Pancreas (tissue), 10 donors: ENCODE results near the gene IFITM5. TPM values are rescaled to one million over a fixed set of nuclear protein-coding genes. Genes with fewer than 3 reads are reported as not detected.

ENCODE experiments used
- ATAC-seq, 4 donors: fragments of 200-7000 bp; cut with Tn5 transposase; one replicate each; pipeline versions ENCODE4 v1.8.0 to v1.9.1; 2020; ENCODE audit warnings: mild to moderate bottlenecking in 4 of 4, moderate library complexity in 4 of 4
- DNase-seq, 6 donors: peaks; one replicate each; pipeline ENCODE4 v3.0.0-alpha.2; 2020
- FAIRE-seq: peaks from 2 replicates; lab custom pipeline; 2012; peaks lifted over from hg19 to GRCh38; lab: Jason Lieb, UNC
- H3K27ac ChIP-seq, 4 donors: fragments of 200-600 bp; sonication (generic); 1 replicate in 3 of 4; 2 replicates in 1 of 4; pipeline versions ENCODE4 v1.5.0 to v1.8.0; 2020
- H3K27me3 ChIP-seq, 4 donors: fragments of 200-600 bp; one replicate each; pipeline ENCODE4 v1.8.0; 2021
- H3K36me3 ChIP-seq, 3 donors: fragments of 200-600 bp; sonication (generic) in 1 of 3; one replicate each; pipeline versions ENCODE4 v1.5.0 to v1.8.0; 2020 to 2021
- H3K4me1 ChIP-seq, 3 donors: fragments of 200-600 bp; one replicate each; pipeline ENCODE4 v1.8.0; 2021
- H3K4me3 ChIP-seq, 4 donors: fragments of 200-600 bp; sonication (generic) in 2 of 4; one replicate each; pipeline versions ENCODE4 v1.5.0 to v1.8.0; 2020 to 2021
- H3K9me3 ChIP-seq, 4 donors: fragments of 200-600 bp; one replicate each; pipeline ENCODE4 v1.8.0; 2021
- CTCF ChIP-seq, 4 donors: fragments of 200-600 bp; sonication (generic) in 3 of 4; IDR thresholded peaks; one replicate each; pipeline versions ENCODE4 v1.5.0 to v1.8.0; 2021; ENCODE audit warnings: antibody characterized with exemption in 4 of 4
- whole genome bisulfite sequencing, 2 donors: extraction: QIAGEN DNeasy Blood & Tissue Kit; methylation state at CpG; one replicate each; pipeline ENCODE4 v1.1.7; 2013; 5-methylcytosine and 5-hydroxymethylcytosine counted together
- intact Hi-C, 3 donors: fragments of 100-400 bp; cut with DNase I; formaldehyde crosslinking; loops; one replicate each; pipeline versions ENCODE4 v1.11.1 to v1.14.2; 2022
- polyA plus RNA-seq, 2 donors: library from polyadenylated mRNA; stranded (reverse); fragments of 200-250 nt; gene quantifications; one replicate each; pipeline ENCODE4 v1.2.3, GENCODE V29; 2013
- total RNA-seq, 6 donors: library from RNA; stranded (reverse); fragmentation: NEBNext Ultra II Directional in 4 of 6; extraction: Animal tissue kit (Norgen Biotek cat#: 25700) in 4 of 6; gene quantifications; one replicate each; pipeline versions ENCODE4 v1.2.1 to v1.2.4, GENCODE V29; 2021 to 2023
- donor health status: healthy with polysubstance abuse.
- donor health status: DM: no; HTN: no; CAD: no; lungs with moderate emphysema.
- donor health status: DM: no; HTN: no; CAD: no.
- donor health status: control.
- donor health status: control.
- donor health status: Bipolar disorder and iron deficiency.
- donor health status: DM: yes; HTN: yes; CAD: no.
- donor health status: DM: no; HTN: no; CAD: no.
- donor health status: DM: no; HTN: no; CAD: no.
- donor health status: DM: yes; HTN: yes; CAD: no.

Gene IFITM5
- total and polyA plus RNA-seq, 8 donors, result 0.56 to 1.2 TPM; not detected in 6

- no peaks in the 10 kb centered on the region for H3K9me3 ChIP-seq
- H3K27me3 ChIP-seq, result no peaks in the 10 kb centered on the region
- no peaks in the 10 kb centered on the region for H3K4me1 ChIP-seq
- FAIRE-seq, result no peak
- TF ChIP-seq CTCF (IDR thresholded peaks at IDR 0.05), result no peak
- DNase-seq, result no peak
- H3K4me3 ChIP-seq, result no peak overlapping the region
- intact Hi-C loops, result no loop called here
- WGBS, 2 donors, result 43 to 56% methylated on average over 15 of the region's 15 CpGs
- ATAC-seq, result peak in 2 of 4 donors; percentile 27 to 40
- no peak overlapping the region for H3K27ac ChIP-seq
- no peaks in the 10 kb centered on the region for H3K36me3 ChIP-seq
Observed at GRCh38 chr11:257766-258493, 41.4 kb downstream of the IFITM5 start.

- no peaks in the 10 kb centered on the region for H3K9me3 ChIP-seq
- H3K27me3 ChIP-seq, result no peaks in the 10 kb centered on the region
- no peak for ATAC-seq
- H3K27ac ChIP-seq, result no peak overlapping the region
- FAIRE-seq, result no peak
- no peak for DNase-seq
- intact Hi-C loops, result no loop called here
- peaks cover 0 to 7% (median 0%) of the 10 kb centered on the region in 3 donors for H3K36me3 ChIP-seq
- no peak for TF ChIP-seq CTCF (IDR thresholded peaks at IDR 0.05)
- no peak overlapping the region for H3K4me3 ChIP-seq
- no peaks in the 10 kb centered on the region for H3K4me1 ChIP-seq
- 70 to 73% methylated on average over 14 of the region's 14 CpGs for WGBS, 2 donors
Observed at GRCh38 chr11:256952-257737, 42.2 kb downstream of the IFITM5 start.

- DNase-seq, result no peak
- Histone ChIP-seq H3K36me3 (peaks cover 0 to 11% (median 0%) of the 10 kb centered on the region in 3 donors), H3K27me3 (no peaks in the 10 kb centered on the region), H3K9me3 (no peaks in the 10 kb centered on the region), H3K4me1 (no peaks in the 10 kb centered on the region), H3K4me3 (no peak overlapping the region), H3K27ac (no peak overlapping the region)
- 89 to 91% methylated on average over 2 of the region's 2 CpGs for WGBS, 2 donors
- FAIRE-seq, result no peak
- intact Hi-C loops, result no loop called here
- ATAC-seq, result no peak
- no peak for TF ChIP-seq CTCF (IDR thresholded peaks at IDR 0.05)
Observed at GRCh38 chr11:255816-256215, 43.5 kb downstream of the IFITM5 start.

- Histone ChIP-seq H3K9me3 (no peaks in the 10 kb centered on the region), H3K36me3 (peaks cover 0 to 11% (median 0%) of the 10 kb centered on the region in 3 donors), H3K27ac (no peak overlapping the region), H3K4me1 (no peaks in the 10 kb centered on the region), H3K27me3 (no peaks in the 10 kb centered on the region), H3K4me3 (no peak overlapping the region)
- WGBS, 2 donors, result 51 to 52% methylated on average over 3 of the region's 3 CpGs
- intact Hi-C loops, result no loop called here
- DNase-seq, result no peak
- FAIRE-seq, result no peak
- no peak for ATAC-seq
- TF ChIP-seq CTCF (IDR thresholded peaks at IDR 0.05), result no peak
Observed at GRCh38 chr11:255176-255575, 44.1 kb downstream of the IFITM5 start.
